ENCODE results near the gene AP1S1. TPM values are rescaled to one million over a fixed set of nuclear protein-coding genes. Genes with fewer than 3 reads are reported as not detected.

Gene AP1S1
- polyA plus RNA-seq, 1 donor (not counting 4 experiments of a cell fraction or from before 2014, with no cell fraction given): 279 TPM

DNA sequence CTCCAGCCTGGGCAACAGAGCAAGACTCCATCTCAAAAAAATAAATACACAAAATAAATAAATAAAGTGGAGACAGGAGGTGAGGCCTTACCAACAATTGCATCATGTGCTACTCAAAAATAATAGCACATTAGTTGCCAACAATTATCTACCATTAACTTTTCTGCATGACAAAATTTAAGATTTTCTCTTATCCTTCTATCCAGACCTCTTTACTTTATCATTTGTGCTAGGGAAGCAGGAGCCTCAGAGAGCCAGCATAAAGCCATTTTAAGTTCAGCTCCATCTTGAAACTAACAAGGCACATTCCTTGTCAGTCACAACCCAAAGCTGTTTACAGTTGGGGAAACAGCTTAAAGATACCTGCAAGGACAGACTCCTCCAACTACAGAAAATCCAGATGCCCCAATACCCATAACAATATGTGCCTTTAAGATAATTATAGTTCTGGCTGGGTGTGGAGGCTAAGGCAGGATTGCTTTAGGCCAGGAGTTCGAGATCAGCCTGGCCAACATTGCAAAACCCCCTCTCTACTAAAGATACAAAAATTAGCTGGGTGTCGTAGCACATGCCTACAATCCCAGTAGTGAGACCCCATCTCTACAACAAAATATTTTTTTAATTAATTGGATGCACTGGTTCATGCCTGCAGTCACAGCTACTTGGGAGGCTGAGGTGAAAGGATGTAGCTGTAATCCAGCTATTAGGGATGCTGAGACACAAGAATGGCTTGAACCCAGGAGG, 2.2 kb upstream of the AP1S1 start:
- H3K4me3 ChIP-seq (ENCODE audit: control insufficient read depth in 2 of 3, extremely low read depth in 1 of 3, insufficient read depth in 2 of 3, low read depth in 1 of 3, low read length in 3 of 3): no peak overlapping the region
- peaks cover under 1 to 10% of the 10 kb centered on the region in 2 experiments for H3K36me3 ChIP-seq (ENCODE audit: control insufficient read depth in 2 of 2, extremely low read depth in 1 of 2, insufficient read depth in 2 of 2, low read length in 2 of 2)
- no peaks in the 10 kb centered on the region for H3K9me1 ChIP-seq (ENCODE audit: control insufficient read depth, extremely low read depth, insufficient read depth, low read length)
- H2AFZ ChIP-seq (ENCODE audit: control insufficient read depth, low read length): no peak overlapping the region
- H3K4me2 ChIP-seq (ENCODE audit: control insufficient read depth, extremely low read depth, insufficient read depth, low read depth, low read length): no peak overlapping the region
- no peak overlapping the region for H3K9ac ChIP-seq (ENCODE audit: control insufficient read depth, extremely low read depth, insufficient read depth, low read length)
- DNase-seq (ENCODE audit: low read depth, low spot score): no peak
- dilution Hi-C loops (cut with MboI; ENCODE audit: extremely low pct_ligation_motif_present, low sequenced_read_pairs): no loop called here
- H3K27me3 ChIP-seq (ENCODE audit: control insufficient read depth, extremely low read depth, insufficient read depth, low read length): no peaks in the 10 kb centered on the region
- TF ChIP-seq, protein P1, sequence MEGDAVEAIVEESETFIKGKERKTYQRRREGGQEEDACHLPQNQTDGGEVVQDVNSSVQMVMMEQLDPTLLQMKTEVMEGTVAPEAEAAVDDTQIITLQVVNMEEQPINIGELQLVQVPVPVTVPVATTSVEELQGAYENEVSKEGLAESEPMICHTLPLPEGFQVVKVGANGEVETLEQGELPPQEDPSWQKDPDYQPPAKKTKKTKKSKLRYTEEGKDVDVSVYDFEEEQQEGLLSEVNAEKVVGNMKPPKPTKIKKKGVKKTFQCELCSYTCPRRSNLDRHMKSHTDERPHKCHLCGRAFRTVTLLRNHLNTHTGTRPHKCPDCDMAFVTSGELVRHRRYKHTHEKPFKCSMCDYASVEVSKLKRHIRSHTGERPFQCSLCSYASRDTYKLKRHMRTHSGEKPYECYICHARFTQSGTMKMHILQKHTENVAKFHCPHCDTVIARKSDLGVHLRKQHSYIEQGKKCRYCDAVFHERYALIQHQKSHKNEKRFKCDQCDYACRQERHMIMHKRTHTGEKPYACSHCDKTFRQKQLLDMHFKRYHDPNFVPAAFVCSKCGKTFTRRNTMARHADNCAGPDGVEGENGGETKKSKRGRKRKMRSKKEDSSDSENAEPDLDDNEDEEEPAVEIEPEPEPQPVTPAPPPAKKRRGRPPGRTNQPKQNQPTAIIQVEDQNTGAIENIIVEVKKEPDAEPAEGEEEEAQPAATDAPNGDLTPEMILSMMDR (optimal IDR thresholded peaks at IDR 0.05 in 1 of 3, IDR thresholded peaks at IDR 0.05 in 1 of 3, conservative IDR thresholded peaks at IDR 0.05 in 1 of 3; ENCODE audit: extremely low read depth in 1 of 3, insufficient read depth in 2 of 3, low read length in 3 of 3): no peak
- no peak for TF ChIP-seq EZH2 (IDR thresholded peaks at IDR 0.05; ENCODE audit: low read length)
- H3K79me2 ChIP-seq (ENCODE audit: control insufficient read depth, insufficient read depth, low read length): peaks cover 20% of the 10 kb centered on the region
- H3K4me1 ChIP-seq (ENCODE audit: control insufficient read depth, extremely low read depth, insufficient read depth, low read length): peaks cover 19% of the 10 kb centered on the region
- H3K27ac ChIP-seq (ENCODE audit: control insufficient read depth, insufficient read depth, low read length): no peak overlapping the region
- H3K9me3 ChIP-seq (ENCODE audit: control insufficient read depth, low read depth, low read length): no peaks in the 10 kb centered on the region
- no peak for FAIRE-seq
- H4K20me1 ChIP-seq (ENCODE audit: control insufficient read depth, extremely low read depth, insufficient read depth, low read length): no peaks in the 10 kb centered on the region

DNA sequence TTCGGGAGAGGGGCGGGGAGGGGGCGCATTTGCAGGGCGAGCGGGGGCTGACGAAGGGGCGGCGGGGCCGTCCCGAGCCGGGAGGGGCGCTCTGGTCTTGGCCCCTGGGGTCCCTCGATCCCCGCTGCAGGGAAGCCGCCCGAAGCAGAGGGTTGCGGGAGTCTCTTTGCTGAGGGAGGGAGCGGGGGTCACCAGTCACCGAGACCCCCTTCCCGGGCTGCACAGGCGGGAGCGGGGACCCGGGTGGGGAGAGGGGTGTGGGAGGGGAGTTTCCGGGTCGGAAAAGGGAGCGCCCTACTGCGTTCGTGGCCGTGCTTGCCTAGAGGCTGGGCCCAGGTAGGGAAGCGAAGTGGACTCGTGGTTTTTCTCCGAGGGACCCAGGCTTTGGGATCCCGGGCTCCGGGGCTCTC, 422 bp downstream of the AP1S1 start:
- peaks cover 20% of the 10 kb centered on the region for H3K79me2 ChIP-seq (ENCODE audit: control insufficient read depth, insufficient read depth, low read length)
- H2AFZ ChIP-seq (ENCODE audit: control insufficient read depth, low read length): peak overlapping the region; percentile 40
- H3K4me1 ChIP-seq (ENCODE audit: control insufficient read depth, extremely low read depth, insufficient read depth, low read length): peaks cover 26% of the 10 kb centered on the region
- no peak for TF ChIP-seq EZH2 (IDR thresholded peaks at IDR 0.05; ENCODE audit: low read length)
- TF ChIP-seq, protein P1 (optimal IDR thresholded peaks at IDR 0.05 in 1 of 3, IDR thresholded peaks at IDR 0.05 in 1 of 3, conservative IDR thresholded peaks at IDR 0.05 in 1 of 3; ENCODE audit: extremely low read depth in 1 of 3, insufficient read depth in 2 of 3, low read length in 3 of 3): no peak
- H3K4me2 ChIP-seq (ENCODE audit: control insufficient read depth, extremely low read depth, insufficient read depth, low read depth, low read length): peak overlapping the region; percentile 98
- dilution Hi-C loops (cut with MboI; ENCODE audit: extremely low pct_ligation_motif_present, low sequenced_read_pairs): no loop called here
- peak overlapping the region; percentile 69 for H3K27ac ChIP-seq (ENCODE audit: control insufficient read depth, insufficient read depth, low read length)
- no peaks in the 10 kb centered on the region for H3K9me3 ChIP-seq (ENCODE audit: control insufficient read depth, low read depth, low read length)
- DNase-seq (ENCODE audit: low read depth, low spot score): no peak
- H3K36me3 ChIP-seq (ENCODE audit: control insufficient read depth in 2 of 2, extremely low read depth in 1 of 2, insufficient read depth in 2 of 2, low read length in 2 of 2): peaks cover 11 to 20% of the 10 kb centered on the region in 2 experiments
- FAIRE-seq: no peak
- no peaks in the 10 kb centered on the region for H3K27me3 ChIP-seq (ENCODE audit: control insufficient read depth, extremely low read depth, insufficient read depth, low read length)
- H3K9ac ChIP-seq (ENCODE audit: control insufficient read depth, extremely low read depth, insufficient read depth, low read length): peak overlapping the region; percentile 69
- H3K9me1 ChIP-seq (ENCODE audit: control insufficient read depth, extremely low read depth, insufficient read depth, low read length): no peaks in the 10 kb centered on the region
- H4K20me1 ChIP-seq (ENCODE audit: control insufficient read depth, extremely low read depth, insufficient read depth, low read length): no peaks in the 10 kb centered on the region
- peak overlapping the region; percentile 77 to 95 (median 85) for H3K4me3 ChIP-seq (ENCODE audit: control insufficient read depth in 2 of 3, extremely low read depth in 1 of 3, insufficient read depth in 2 of 3, low read depth in 1 of 3, low read length in 3 of 3)

All from keratinocyte (primary cell).